Hematopoietic multipotent progenitor cell treated with erythropoietin and hydrocortisone succinate and interleukin-3 and kit ligand, for 4 days (in vitro differentiated cells): ENCODE measurements around the gene LRRC8D.

ENCODE experiments used
- DNase-seq: peaks from one replicate; pipeline ENCODE4 v3.0.0-alpha.2; 2015

LRRC8D gene

DNA sequence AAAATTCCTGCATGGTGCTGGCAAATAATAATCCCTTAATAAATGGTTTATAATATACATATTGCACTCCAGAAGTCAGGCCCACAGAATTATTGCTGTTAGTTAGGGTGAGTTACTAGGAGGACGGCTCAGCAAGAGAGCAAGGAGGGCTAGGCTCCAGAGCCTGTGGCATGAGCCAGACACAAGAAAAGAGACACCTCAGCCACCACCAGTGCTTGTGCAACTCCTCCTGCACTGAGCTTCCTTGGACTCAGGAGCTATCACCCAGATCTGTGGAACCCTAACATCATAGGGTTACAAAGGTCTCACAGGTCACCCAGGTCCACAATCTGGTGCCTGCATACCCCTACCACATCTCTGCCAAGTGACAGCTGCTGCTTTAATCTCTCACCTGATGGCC lies 12.8 kb upstream of the LRRC8D start:
- DNase-seq: no peak

DNA sequence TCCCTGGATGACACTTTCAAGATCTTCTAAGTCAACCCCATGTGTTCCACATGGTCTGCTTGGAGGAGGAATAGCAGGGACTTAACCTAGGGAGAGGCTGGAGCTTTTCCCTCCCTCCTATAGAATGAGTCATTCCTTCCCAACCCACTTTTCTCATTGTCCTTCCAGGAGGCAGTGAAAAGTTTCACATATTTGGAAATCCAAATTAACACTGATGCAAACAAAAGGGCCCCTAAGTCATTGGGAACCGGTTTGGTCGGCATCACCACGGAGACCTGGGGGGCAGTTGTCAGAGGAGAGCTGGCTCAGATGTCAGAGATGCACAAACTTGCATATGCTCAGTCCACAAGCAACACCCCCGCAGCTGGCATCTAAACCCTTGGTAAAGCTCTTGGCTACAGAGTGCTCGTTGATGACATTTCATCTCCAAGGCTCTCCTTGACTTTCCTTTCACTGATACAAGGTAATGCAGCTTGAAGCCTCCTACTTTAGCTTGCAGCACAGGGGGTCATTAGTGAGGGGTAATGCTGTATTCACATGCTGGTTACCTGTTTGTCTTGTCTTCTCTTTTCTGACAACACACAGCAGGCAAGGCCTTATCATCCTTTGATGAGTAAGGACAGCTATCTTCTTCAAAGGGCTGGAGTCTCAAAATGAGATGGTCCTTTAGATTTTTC lies 12.3 kb upstream of the LRRC8D start:
- no peak for DNase-seq

- DNase-seq: no peak
Measured at GRCh38 chr1:89809556-89809955, 11.3 kb upstream of the LRRC8D start.

GRCh38 chr1:89810302-89810701 lies 10.5 kb upstream of the LRRC8D start:
- DNase-seq: no peak

DNA sequence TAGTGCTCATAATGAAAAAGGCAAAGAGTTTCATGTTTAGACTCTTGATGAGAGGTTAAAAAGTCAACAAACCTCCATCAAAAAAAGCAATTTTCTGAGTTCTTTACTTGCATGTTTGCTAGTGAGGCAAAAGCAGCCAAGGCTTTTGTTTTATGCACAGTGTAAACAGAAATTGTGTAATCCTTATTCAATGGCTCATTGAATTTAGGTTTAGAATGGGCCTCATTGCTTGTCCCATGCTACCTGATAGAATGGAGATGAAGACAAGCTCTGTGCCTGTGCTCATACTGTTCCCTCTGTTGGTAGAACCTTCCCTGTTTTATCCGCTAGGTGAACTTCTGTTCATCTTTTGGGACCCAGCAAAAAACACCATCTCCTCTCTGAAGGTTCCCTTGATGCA lies 10.0 kb upstream of the LRRC8D start:
- no peak for DNase-seq

GRCh38 chr1:89812992-89813391 lies 7.8 kb upstream of the LRRC8D start:
- DNase-seq: peak; percentile 46

DNA sequence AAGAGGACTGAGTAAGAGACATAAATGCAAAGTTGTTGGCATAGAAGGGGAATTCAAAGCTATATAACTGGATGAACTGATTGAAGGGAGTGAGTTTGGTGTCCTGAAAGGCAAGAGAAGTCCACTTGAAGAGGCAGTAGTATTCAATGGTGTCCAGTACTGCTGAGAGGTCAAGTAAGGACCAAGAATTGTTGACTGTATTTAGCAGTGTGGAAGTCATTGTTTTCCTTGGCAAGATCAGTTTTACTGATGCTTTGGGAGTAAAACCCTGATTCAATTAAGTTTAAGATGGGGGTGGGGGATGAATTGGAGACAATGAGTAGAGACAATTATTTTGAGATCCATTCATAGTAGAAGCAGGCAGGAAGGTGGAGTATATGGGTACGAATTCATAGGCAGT lies 5.8 kb upstream of the LRRC8D start:
- DNase-seq: no peak

DNA sequence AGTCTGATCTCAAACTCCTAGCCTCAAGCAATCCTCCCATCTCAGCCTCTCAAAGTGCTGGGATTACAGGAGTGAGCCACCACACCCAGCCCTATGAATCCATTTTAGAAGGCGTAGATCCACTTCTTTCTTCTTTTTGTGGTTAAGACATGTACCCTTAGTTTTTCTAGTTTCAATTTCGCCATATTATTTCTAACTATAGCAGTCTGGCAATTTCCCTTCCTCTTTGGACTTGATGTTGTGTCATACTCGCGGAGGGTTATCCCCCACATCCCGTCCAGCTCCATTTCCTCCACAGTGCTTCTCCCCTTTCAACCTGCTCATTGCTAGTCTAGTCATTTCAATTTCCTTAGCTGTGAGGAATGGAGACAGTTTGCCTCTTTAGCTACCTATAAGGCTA lies 5.2 kb upstream of the LRRC8D start:
- DNase-seq: peak; percentile 69

- DNase-seq: no peak
Measured at GRCh38 chr1:89816366-89816765, 4.5 kb upstream of the LRRC8D start.

DNA sequence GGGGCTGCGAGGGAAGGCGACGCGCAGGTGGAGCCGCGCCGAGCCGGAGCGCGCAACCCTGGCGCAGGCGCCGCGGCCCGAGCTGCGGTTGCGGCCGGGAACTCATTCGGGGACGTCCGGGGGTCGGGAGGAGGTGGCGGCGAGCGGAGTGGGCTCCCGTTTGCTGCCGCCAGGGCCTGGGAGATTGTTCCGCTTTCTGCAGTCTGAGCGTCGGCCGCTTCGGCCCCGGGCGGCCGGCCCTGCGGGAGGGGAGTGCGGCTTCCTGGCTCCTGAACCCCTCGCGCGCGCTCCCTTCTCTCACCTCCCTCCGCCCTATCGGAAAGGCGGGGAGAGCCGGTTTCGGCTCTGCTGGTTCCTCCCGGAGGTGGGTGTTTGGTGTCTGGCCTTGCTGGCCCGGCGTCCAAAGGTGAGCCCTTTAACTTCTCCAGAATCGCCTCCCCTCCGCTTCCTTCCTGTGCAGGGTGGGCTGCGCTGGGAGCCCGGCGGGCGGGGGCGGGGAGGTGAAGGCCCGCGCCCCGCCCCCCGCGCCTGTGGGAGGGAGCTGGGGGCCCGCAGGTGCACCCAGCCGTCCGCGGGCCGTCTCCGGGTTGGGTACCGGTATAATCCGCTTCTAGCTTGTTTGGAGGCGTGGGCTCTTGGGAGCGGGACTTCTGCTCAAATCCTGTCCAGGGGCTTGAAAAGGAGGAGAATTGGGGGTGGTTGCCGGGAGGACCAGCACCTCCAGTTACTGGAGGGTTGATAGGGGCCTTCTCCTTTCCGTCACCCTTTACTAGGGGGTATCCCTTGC lies 683 bp downstream of the LRRC8D start:
- peak; percentile 87 for DNase-seq

DNA sequence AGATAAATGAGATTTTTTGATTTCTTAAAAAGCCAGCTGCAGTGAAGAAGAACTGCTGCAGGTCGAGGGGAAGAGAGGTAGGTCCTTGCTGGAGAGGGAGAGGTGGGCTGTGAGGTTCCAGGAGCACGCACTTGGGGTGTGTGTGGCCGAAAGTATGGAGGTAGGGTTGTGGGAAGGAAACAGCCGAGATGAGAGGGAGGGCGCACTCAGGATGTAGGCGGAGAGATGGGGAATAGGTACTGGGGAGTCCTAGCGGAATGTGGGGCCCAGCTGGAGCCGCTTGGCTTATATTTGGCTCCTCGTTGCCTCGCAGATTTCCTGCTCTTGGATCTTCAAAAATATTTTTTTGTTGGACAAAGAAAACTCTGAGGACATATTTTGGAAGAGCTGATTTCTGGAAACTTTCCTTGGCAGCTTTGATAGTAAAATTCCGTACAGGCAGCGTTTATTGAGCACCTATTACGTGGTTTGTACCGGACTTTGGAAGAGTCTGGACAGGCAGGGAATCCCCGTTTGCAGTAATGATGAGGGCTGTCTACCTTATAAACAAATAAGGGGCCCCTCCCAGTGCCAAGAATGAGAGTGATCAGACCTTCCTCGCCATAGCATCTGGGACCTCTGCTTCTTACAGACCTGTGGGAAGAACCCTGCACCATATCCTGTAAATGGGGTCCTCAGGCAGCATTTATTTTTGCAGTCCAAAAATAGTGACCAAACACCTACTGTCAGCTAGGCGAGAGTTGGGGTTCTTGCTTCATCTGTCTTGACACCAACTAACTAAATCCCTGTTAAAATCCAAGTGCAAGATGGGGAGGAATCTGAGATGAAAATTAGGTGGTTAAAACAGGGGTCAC lies 1.5 kb downstream of the LRRC8D start:
- peak; percentile 33 for DNase-seq

- DNase-seq: peak; percentile 87
Measured at GRCh38 chr1:89822999-89823628, 2.3 kb downstream of the LRRC8D start.

GRCh38 chr1:89823679-89824292 lies 3.0 kb downstream of the LRRC8D start:
- DNase-seq: peak; percentile 93

GRCh38 chr1:89826594-89826993 lies 5.8 kb downstream of the LRRC8D start:
- no peak for DNase-seq

DNA sequence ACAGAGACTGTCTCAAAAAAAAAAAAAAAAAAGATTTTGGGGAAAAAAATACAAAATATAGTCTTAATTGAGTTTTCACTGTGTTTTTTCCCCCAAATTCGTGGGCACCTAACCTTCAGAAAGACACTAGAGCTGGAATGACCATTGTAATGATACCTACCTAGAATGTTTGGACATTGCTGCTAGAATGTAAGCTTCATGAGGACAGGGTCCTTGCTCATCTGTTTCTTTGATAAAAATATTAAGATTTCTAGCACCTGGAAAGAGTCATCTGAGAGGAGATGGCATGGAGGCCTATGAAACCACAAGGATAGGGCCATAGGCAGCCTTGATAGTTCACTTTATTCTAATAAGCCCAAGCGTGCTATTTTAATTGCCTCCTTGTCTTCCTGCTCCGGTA lies 6.5 kb downstream of the LRRC8D start:
- no peak for DNase-seq

DNA sequence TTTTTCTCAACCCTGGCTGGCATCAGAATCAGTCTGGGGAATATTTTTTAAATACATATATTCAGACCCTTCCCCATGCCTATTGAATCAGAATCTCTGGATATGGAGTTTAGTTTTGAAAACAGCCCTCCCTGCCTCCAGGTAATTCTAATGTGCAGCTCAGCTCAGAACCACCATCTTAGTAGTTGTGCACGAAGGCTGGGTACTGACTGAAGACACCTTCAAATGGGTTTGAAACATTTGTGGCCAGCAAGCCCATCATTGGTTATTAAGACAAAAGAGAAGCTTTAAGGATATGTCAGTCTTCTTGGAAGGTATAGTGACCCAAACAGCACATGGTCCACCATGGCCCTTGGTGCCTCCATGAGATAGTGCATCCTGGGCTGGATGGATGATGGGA lies 7.1 kb downstream of the LRRC8D start:
- no peak for DNase-seq

DNA sequence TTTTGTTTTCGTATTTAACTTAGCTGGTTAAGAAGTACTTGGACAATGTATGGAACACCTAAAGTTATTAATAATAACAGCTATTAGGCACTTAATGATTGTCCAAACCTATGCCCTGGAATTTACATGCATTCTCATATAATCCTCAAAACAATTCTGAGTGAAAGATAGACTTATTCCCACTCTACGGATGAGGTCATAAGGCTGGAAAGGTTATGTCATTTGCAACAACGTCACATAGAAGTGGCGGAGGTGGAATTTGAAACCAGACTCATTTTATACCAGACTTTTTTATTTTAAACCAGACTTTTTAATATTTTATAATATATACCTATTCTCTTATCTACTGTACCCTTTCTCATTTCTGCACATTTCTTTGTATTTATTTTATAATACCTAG lies 8.4 kb downstream of the LRRC8D start:
- DNase-seq: no peak

GRCh38 chr1:89831462-89832120 lies 10.8 kb downstream of the LRRC8D start:
- DNase-seq: no peak

DNA sequence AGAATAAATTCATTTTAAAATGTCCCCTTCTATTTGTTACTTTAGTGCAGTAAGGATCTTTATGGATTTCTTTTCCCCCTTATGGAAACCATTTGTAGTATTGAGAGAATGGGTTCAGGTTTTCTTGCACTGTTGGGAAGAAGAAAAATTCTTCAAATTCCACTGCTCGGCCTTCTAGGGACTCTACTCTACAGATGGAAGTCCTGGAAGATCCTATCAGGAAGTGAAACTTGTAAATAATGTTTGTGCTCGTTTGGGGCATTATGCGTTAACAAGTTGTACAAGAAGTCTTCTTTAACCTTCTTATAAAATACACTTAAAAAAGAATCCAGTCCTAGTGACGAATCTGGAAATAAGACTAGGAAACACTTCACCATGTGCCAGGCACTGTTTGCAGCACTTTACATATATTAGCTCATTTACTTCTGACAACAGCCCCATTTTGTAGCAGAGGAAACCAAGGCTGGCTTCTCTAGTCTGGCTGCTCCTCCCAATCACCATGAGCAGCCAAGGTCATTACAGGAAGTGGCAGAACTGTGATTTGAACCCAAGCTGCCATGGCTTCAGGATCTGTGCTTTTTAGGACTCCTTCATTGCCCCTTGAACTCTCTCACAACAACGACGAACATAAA lies 11.8 kb downstream of the LRRC8D start:
- no peak for DNase-seq

- DNase-seq: no peak
Measured at GRCh38 chr1:89833183-89834082, 12.6 kb downstream of the LRRC8D start.
